ENCODE data around the gene PHC2.

The PHC2 gene

DNA sequence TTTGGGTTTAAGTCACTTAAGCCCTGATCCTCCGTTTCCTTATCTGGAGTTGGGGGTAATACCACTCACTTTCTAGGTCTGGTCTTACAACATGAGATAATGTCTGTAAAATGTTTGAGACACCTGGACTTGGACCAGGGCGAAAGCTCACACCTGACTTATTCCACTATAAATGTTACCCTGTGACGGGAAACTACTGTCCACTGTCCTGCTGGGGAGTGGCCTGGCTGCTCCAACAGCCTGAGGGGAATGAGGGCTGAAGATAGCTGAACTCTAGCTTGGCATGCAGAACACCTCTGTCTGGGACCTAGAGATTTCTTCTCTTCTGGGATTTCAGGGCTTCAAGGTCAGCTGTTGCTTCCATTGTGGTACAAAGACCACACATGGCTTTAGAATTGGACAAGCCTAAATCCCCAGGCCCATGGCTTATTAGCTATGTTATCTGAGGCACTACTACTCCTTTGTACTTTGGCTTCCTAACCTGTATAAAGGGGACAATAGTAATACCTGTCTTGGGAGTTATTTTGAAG is 100.5 kb downstream of the PHC2 start:
- no peak for DNase-seq (ENCODE audit: low spot score)

DNA sequence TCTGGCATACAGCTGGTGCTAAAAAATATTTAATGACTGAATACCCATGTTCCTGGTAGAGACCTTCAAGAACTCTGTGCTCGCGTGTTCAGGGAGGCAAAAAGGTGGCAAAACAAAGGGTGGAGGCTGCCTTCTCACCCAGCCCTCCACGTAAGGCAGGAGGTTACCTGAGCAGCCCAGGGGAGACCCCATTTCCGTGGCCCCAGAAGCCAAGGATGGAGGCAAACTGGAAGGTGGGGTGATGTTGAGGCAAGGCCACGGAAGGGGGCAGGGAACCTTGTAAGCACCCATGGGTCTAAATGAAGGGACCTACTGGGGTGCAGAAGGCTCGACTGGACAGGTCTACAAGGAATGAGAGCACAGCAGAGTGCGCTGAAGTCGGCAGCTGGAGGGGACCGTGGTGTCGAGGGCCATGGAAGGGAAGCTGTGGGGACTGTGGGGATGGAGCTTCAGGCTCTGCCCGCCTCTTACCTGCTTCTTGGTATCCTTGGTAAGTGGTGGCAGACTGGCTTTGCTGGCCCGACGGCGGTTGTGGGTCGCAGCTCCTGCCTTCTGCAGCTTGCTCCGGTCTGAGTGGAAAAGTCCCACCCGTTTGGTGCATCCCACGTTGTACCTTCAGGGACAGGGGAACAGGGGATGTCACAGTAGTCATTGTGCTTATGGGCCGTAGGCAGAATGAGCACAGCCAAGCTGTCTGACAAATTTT is 101.1 kb downstream of the PHC2 start:
- DNase-seq (ENCODE audit: low spot score): no peak

DNA sequence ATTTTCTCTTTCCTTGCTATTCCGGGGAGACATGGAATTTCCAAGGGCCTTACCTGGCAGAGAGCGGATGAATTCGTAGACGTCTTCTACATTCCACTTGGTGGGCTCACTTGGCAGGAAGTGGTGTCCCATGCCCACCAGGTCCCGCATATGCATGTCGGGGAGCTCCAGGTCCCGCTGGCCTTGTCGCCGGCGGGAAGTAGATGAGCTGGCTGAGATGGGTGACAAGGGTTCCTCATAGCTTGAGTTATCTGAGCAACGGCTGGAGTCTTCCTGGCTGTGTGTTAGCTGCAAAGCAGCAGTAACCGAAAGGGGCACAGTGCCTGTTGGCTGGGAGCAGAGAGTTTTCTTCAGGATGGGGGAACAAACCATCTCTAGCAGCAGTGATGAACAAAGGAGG is 102.1 kb downstream of the PHC2 start:
- DNase-seq (ENCODE audit: low spot score): no peak

DNA sequence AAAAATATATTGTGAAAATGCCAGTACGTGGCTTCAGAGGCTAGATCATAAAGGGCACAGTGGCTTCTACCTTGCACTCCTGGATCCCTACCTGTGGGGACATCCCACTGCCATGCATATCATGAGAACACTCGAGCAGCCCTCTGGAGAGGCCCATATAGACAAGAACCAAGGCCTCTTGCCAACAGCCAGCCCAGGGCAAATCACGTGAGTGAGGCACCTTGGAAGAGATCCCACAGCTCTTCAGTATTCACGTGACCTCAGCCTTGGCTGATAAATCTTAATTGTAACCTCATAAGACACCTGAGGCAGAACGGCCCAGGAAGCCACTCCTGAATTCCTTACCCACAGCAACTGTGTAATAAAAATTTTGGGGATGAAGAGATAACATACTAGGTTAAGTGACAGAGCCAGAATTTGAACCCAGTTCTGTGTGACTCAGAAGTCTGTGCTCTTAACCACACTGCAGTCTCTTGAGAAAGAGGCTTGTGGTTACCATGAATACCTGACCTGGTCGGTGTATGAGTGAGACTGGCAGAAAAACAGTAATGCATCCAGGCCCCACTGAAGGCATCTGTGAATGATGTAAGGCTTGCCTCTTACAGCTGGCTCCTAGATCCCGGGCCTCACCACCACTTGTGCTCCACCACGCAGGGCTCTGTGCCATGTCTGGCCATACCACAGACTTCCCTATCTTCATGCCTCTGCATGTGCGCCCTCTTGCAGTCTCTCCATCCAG is 103.1 kb downstream of the PHC2 start:
- DNase-seq (ENCODE audit: low spot score): no peak

DNA sequence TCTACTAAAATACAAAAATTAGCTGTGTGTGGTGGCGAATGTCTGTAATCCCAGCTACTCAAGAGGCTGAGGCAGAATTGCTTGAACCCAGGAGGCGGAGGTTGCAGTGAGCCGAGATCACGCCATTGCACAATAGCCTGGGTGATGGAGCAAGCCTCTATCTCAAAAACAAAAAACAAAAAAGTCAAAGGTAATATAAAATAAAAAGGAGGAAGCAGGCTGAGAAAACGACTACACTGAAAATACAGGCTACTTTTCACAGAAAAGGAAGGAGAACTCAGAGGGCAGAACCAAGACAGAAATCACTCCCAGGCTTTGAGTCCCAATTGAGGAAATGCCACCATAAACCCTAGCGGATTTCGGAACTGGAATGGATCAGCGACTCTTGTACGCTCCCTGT is 104.1 kb downstream of the PHC2 start:
- no peak for DNase-seq (ENCODE audit: low spot score)

DNA sequence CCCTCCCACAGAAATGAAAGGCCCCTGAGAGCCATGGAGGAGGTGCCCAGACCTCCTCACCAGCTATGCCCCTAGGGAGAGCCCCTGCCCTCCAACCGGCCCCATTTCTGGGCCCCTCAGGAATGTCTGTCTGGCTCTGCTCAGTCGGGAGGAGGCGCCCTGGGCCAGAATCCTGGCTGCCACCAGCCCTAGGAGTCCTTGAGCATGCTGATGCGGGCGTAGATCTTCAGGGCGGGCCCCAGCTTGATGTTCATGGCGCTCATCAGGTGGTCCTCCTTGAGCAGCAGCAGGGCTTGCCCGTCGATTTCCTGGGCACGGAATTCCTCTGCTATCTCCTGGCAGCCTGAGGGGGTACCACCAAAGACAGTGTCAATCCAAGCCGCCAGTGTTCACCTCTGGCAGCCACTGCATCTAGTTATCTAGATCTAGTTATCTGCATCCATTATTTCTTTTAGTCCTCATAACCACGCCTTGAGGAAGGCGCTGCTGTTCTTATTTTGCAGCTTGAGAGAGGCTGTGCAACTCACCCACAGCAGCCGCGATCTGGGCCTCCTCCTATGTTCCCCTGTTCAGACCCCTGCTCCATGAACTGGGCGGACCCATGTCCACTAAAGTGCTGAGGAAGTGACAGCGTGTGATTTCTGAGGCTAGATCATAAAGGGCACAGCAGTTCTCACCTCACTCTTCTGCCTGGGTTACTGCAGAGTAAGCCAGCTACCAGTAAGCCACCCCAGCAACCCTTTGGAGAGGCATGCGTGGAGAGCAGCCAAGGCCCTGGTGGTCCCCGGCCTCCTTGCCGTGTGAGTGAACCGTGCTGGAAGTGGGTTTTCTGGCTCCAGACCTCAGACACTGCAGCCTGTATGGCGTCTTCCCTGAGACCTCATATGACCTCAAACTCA is 106.0 kb downstream of the PHC2 start:
- DNase-seq (ENCODE audit: low spot score): no peak

DNA sequence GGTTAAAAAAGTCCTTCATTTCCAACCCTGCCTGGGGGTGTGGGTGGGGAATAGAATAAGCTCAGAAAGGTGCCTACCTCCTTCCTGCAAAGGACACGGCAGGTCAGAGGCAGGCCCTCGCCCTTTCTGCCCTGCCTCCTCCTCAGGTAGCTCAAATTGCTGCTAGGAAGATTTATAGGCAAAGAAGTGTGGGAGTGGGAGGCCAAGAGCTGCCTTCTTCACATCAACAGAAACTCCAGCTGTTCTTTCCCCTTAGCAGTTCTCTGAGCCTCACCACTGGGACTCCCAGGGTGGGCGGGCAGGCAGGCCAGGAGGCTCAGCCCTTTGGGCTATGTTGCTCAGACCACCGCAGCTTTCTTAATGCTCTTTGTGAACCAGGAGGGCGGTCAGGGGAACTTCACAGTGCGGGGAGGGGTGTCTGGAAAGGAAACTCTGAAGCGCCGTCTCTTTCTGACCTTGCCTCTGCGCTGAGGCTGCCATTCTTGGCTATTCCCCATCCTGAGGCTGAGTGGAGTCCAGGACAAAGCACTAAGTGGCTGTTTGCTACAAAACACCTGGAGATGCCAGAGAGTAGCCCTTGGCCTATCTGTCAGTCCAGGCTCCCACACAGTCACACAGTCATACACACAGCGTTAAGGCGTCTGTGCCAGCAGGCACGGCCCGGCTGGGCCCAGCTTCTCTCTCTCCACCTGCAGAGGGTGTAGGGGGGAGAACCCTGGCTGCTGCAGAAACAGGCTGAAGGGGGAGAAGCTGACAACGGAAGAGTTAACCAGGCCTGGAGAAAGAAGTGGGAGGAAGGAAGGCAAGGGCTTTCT is 107.0 kb downstream of the PHC2 start:
- no peak for DNase-seq (ENCODE audit: low spot score)

DNA sequence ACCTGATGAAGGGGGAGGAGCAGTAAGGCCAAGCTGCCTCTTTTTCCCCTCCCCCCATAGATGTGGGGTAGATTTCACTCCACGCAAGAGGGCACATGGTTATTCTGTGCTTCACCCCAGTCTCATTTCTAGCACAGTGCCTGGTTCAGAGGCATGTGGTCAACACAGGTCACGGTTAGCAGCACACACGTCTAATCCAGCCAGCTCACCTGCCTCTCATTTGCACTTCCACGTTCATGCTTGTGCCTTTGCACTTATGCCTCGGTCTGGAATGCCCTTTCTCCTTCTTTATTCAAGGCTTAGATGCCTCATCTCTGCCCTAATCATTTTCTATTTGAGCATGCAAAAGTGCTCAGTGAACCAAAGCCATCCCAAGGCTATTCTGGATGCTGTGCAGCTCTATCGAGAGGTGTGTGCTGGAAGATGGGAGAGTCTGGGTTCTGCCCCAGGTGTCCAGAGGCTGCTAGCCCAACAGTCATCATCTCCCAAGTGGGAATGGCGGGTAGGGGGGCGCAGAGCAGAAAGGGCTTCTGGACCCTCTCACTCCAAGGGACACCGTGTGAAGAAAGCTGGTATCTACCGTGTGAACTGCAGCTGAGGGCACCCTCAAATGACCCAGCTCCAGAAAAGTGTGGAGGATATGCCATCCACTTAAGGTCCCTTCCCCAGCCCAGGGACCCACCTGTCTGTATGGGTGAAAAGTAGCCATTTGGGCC is 107.9 kb downstream of the PHC2 start:
- DNase-seq (ENCODE audit: low spot score): no peak

DNA sequence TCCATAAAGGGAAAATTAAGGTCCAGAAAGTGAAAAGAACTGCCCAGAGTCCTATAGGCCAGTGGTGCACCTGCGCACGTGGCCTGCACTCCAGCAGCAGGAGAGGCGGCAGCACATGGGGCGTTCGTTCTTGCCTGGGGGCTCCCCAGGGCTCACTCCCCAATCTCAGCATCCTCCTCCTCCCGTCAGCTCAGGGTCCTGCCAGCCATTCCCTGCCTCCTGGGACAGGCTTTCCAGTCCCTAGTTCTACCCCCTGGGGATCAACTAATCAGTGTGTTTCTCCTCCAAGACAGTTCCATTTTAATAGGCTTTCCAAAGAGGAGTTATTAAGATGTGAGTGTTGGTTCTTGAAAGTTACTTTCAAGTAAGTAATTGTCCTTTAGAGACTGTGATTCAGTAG is 108.8 kb downstream of the PHC2 start:
- DNase-seq (ENCODE audit: low spot score): no peak

DNA sequence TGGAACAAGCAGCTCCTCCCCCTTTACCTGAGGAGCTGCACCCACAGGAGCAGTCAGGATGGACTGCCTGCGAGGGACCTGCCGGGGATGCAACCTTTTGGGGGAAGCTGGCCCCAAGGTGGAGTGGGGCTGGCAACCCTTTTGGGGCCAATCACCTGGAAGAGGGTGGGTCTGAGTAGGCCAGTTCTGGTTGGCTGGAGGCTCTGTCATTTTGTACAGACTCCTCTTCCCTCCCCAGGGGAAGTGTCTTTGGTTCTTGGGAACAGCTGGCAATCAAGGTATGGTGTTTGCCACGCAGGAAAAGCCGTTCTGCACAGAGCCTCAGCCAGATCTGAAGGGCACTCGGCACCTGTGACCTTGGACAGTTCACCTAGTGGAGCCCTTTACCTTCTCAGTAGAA is 109.7 kb downstream of the PHC2 start:
- DNase-seq (ENCODE audit: low spot score): no peak

DNA sequence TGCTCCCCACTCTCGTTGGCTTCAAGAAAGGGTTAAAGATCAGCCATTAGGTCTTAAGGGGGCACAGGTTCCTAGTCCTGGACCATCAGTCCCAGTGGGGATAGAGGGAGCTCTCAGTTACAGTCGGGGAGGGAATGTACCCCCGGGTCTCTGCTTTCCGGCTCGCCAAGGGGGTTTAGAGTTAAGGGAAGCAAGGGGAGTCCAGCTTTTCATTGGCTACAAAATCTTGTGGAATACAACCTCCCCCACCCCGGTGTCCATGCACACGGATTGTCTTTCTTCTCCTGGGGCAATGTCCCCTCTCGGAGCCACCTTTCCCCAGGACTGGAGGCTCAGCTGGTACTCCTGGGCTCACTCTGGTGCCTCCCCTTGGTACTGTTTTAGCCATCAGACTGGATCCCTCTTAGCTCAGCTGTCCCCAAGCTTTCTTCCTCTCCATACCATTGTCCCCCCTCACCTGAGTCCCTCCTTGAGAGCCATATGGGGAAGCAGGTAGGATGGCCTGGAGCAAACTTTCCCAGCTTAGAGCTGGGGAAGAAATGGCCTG is 110.2 kb downstream of the PHC2 start, which contains the start of gene A3GALT2:
Gene A3GALT2, minus strand, starts transcription at position 480 of the 547 bp plus-strand sequence. Its CDS starts 0 bp downstream, at position 480.
- no peak for DNase-seq (ENCODE audit: low spot score)

DNA sequence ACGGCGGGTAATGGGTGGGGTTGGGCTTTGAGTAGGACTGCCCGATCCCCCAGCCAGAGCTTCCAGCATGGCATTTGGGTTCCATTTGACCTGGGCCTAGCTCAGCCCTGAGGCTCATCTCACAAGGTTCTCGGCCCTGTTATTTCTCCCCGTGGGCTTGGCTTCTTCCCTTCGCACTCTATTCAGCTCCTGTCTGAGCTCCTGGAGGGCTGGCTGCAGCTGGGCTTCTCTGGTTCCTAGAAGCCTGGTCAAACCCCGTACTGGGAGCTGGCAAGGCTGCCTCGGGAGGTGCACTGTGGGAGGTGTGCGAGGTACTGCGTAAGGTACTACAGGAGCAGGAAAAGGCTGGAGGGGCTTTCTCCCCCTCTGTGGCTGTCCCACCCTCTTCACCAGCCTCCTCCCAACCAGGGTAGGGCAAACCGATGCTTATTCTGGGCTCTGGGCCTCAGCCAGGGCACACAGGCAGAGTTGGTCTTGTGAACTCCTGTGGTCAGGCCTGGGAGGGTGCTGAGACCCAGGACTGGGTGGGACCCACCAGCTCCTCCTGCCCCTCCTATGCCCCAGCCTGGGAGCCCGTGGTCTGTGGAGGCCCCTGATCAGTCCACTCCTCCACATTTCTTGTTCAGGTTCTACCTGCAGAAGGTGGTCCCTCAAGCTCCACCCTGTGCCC is 110.8 kb downstream of the PHC2 start:
- DNase-seq (ENCODE audit: low spot score): no peak

DNA sequence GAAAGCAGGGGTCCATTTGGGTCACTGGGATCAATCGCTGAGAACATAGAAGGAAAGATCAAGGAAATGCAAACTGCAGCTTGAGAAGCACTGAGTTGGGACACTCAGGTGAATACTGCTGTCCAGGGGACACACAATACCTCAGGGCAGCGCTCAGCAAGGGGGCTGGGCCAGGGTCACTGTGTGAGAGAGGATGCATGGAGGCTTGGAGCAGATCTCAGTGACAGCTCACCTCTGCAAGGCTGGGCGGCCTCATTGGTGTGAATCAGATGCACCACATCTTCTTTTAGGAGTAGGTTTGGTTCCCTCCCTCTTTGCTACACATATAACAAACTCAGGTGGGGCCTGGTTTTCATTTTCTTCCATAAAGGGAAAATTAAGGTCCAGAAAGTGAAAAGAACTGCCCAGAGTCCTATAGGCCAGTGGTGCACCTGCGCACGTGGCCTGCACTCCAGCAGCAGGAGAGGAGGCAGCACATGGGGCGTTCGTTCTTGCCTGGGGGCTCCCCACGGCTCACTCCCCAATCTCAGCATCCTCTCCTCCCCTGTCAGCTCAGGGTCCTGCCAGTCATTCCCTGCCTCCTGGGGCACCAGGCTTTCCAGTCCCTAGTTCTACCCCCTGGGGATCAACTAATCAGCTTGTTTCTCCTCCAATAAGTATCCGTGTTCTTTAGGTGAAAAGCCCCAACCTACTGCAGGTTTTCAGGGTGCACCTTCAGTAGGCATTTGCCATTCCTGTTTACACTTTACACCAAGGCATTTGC is 111.5 kb downstream of the PHC2 start:
- no peak for DNase-seq (ENCODE audit: low spot score)

DNA sequence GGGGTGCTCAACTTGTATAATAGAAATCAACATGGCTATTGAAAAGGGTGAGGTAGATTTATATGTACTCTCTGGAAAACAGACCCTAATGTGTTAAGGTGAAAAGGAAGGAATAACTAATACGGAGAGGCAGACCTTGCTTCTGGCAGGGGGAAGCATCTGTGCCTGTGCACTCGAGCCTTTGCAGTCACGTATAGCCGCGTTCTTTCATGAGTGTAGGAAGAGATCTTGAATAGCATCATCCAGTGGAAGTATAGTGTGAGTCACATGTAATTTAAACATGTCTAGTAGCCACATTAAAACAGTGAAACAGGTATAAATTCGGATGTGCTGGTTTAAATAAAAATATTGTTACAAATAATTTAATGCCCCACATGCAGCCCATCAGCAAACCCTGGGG is 112.9 kb downstream of the PHC2 start:
- DNase-seq (ENCODE audit: low spot score): no peak

DNA sequence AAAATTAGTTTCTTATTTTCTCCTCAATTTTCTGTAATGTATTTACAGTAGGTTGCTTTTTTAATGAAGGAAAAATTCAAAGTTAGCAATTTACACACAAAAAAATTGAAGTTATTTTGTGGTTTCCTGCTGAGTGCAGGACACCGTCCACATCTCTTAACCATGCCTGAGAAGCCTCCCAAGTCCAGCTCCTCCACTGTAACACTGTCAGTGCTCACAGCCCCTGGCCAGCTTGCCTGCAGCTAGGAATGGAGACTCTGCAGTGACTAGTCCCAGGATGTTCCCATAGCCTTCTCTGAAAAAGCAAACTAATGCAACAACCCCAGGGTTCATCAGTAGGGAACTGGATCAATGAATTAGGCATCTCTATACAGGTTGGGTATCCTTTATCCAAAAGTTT is 113.5 kb downstream of the PHC2 start:
- DNase-seq (ENCODE audit: low spot score): no peak

DNA sequence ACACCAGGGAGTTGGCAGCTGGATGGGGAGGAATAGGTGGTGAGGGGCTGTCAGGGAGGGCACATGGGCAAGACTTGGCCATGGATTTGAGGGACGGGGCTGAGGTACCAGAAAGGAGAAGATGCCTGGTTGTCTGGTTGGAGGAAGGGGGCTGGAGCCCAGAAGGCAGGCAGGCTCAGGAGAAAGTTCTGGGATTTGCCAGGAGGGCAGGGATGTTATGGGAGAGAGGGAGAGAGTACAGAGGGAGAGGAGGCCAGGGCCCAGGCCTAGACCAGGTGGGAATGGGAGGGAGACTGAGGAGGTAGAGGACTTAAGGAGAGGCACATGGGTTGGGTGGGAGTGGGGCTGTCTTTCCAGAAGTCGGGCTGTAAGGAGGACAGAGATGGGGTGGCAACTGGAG is 114.3 kb downstream of the PHC2 start:
- no peak for DNase-seq (ENCODE audit: low spot score)

DNA sequence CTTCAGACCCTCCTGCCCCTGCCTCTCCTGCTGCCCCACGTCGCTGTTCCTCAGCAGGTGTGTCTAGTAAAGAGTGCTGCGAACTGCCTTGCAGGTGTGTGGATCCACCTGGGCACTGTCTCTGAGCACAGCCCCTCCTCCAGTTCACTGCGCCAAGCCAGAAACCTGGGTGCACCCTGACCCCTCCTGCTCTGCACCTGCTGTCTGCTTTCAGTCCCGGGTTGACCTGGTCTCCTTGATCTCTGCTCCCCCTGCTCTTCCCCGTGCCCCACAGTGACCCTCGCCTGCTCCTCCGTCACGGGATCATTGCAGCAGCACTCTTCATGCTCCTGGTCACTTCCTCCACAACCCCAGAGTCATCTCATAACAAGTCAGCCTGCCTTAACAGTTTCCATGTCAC is 116.5 kb downstream of the PHC2 start:
- no peak for DNase-seq (ENCODE audit: low spot score)

DNA sequence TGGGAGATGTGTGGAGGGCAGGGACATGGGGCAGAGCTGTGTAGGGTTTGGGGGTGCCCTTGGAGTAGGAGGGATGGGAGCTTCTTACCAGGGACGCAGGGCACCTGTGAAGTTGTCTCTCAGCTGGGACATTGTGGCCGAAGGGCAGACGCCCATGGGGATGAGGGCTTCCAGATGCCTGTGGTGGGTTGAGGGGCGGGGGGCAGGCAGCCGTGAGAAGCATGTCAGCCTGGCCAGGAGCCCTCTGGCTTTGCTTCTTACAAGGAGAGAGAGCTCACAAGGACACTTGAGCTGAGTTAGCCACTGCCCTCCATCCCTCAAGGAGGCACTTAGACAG is 118.5 kb downstream of the PHC2 start:
- no peak for DNase-seq (ENCODE audit: low spot score)

DNA sequence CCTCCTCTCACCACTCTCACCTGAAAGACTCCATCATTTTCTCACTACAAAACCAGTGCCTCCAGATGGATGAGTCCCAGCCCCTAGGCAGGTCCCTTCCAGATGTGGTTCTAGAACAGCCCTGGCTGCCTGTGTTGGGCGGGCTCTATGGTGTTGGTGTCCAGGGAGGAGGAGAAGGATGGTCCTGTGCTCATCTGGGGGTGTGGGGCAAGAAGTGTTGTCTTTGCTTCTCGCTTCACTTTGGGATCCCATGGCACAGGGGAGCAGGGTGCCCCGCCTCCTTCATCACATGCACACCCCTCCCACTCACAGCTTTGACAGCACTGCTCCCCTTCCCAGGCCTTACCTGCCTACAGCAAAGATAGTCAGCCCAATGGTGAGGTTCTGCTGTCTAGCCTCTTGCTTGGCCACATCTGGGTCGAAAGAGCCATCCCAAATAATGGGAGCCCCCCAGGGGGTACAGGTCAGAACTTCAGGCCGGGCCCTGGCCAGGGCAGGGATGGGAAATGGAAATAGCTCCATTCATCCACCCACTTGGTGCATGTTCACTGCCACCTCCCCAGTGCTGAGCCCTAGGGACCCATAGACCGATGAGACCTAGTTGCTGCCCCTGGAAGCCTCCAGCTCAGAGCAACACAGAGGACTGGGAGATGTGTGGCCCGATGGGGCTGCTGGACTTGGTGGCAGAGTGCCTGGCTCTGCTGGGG is 119.0 kb downstream of the PHC2 start:
- DNase-seq (ENCODE audit: low spot score): no peak
